ENCODE results near the gene HMCN1. TPM values are rescaled to one million over a fixed set of nuclear protein-coding genes. Genes with fewer than 3 reads are reported as not detected.

The HMCN1 gene
- total RNA-seq, 2 donors from 2014 or later: 6.5 to 7.4 TPM

DNA sequence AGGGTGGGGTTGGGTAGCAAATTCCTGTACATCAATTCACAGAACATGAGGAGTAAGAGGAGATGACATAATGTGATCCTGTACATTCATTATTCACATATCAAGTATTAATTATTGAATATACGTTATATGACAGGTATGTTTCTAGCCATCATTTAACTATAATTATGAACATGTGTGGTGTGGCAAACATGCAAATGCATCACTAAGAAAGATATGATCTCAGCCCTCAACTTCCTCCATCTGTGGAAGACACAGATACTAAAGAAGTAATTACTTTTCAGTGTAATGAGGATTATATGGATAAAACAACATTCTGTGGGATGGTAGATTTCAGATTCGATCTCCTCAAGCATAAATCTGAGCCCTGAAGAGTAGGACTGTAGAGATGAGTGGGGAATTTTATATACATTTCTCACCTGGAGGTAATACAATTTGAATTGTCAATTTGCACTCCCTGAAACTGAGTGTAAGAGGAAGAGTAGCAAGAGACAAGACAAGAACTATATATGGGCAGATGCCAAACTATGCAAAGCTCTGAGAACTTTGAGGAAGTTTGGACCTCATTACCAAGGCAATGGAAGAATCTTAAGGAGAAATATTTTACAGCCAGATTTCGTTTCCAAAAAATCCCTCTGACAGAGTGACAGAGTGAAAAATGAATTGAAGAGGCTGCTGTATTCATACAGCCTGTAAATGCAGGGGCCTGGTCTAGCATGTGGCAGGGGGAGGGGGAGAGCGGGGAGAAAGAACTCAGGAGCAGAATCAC is 365.3 kb downstream of the HMCN1 start:
- TF ChIP-seq, protein P1, sequence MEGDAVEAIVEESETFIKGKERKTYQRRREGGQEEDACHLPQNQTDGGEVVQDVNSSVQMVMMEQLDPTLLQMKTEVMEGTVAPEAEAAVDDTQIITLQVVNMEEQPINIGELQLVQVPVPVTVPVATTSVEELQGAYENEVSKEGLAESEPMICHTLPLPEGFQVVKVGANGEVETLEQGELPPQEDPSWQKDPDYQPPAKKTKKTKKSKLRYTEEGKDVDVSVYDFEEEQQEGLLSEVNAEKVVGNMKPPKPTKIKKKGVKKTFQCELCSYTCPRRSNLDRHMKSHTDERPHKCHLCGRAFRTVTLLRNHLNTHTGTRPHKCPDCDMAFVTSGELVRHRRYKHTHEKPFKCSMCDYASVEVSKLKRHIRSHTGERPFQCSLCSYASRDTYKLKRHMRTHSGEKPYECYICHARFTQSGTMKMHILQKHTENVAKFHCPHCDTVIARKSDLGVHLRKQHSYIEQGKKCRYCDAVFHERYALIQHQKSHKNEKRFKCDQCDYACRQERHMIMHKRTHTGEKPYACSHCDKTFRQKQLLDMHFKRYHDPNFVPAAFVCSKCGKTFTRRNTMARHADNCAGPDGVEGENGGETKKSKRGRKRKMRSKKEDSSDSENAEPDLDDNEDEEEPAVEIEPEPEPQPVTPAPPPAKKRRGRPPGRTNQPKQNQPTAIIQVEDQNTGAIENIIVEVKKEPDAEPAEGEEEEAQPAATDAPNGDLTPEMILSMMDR (conservative IDR thresholded peaks at IDR 0.05): no peak

DNA sequence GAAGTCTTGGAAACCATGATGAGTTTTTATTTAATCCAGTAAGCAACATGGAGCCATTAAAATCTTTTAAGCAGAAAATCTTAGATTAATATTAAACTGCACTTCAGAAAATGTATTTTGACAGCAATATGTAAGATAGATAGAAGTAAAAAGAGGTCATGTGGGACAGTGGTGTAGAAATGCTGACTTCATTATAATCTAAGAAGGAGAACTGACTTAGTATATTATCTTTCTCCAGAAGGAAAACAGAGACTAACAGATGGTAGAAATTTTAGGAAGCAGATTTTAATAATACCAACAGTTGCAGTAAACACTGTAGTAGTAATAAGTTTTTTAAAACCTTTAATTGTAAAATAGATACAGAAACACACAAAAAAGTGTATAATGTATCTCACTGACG is 367.9 kb downstream of the HMCN1 start:
- DNase-seq: no peak
- no peaks in the 10 kb centered on the region for H3K4me1 ChIP-seq (ENCODE audit: control insufficient read depth, insufficient read depth, low read length)
- H3K4me3 ChIP-seq (ENCODE audit: low read length): no peak overlapping the region
- no peak overlapping the region for H3K9ac ChIP-seq (ENCODE audit: extremely low read depth, low read length, poor library complexity, severe bottlenecking)
- Mint-ChIP-seq H3K27me3 (ENCODE audit: insufficient read depth) (no peaks in the 10 kb centered on the region), H3K9me3 (no peaks in the 10 kb centered on the region), H3K27ac (no peak overlapping the region), H3K36me3 (ENCODE audit: low read depth) (no peaks in the 10 kb centered on the region), H3K4me1 (no peaks in the 10 kb centered on the region), H3K4me3 (no peak overlapping the region)
- H3K9me3 ChIP-seq (ENCODE audit: control insufficient read depth, low read length): no peaks in the 10 kb centered on the region
- TF ChIP-seq, protein P1 (conservative IDR thresholded peaks at IDR 0.05): no peak
- WGBS, 2 experiments (ENCODE audit: insufficient coverage in 1 of 2, insufficient read length in 1 of 2): 80% methylated on average over 1 of the region's 1 CpG; no CpG with 5 or more reads in 1 of the 2 experiments
- H3K27ac ChIP-seq (ENCODE audit: low read depth, low read length): no peak overlapping the region
- no peaks in the 10 kb centered on the region for H3K27me3 ChIP-seq (ENCODE audit: control insufficient read depth, insufficient read depth, low read length, poor library complexity, severe bottlenecking)
- no peaks in the 10 kb centered on the region for H3K36me3 ChIP-seq (ENCODE audit: control insufficient read depth, insufficient read depth, low read length)

More for the DNA sequence above, 365.3 kb downstream of the HMCN1 start:
- H3K9me3 ChIP-seq (ENCODE audit: control insufficient read depth, low read length): no peaks in the 10 kb centered on the region
- 88 to 91% methylated on average over 1 to 3 of the region's 4 CpGs for whole genome bisulfite sequencing, 2 experiments (ENCODE audit: insufficient coverage in 1 of 2, insufficient read length in 1 of 2)
- DNase-seq: no peak
- H3K4me1 ChIP-seq (ENCODE audit: control insufficient read depth, insufficient read depth, low read length): no peaks in the 10 kb centered on the region
- H3K36me3 Mint-ChIP-seq (ENCODE audit: low read depth): no peaks in the 10 kb centered on the region
- no peaks in the 10 kb centered on the region for H3K9me3 Mint-ChIP-seq
- H3K27me3 ChIP-seq (ENCODE audit: control insufficient read depth, insufficient read depth, low read length, poor library complexity, severe bottlenecking): no peaks in the 10 kb centered on the region
- no peak overlapping the region for H3K27ac ChIP-seq (ENCODE audit: low read depth, low read length)
- no peaks in the 10 kb centered on the region for H3K4me1 Mint-ChIP-seq
- no peak overlapping the region for H3K4me3 ChIP-seq (ENCODE audit: low read length)
- no peaks in the 10 kb centered on the region for H3K36me3 ChIP-seq (ENCODE audit: control insufficient read depth, insufficient read depth, low read length)
- H3K4me3 Mint-ChIP-seq: no peak overlapping the region
- no peak overlapping the region for H3K9ac ChIP-seq (ENCODE audit: extremely low read depth, low read length, poor library complexity, severe bottlenecking)
- H3K27ac Mint-ChIP-seq: no peak overlapping the region
- no peaks in the 10 kb centered on the region for H3K27me3 Mint-ChIP-seq (ENCODE audit: insufficient read depth)

DNA sequence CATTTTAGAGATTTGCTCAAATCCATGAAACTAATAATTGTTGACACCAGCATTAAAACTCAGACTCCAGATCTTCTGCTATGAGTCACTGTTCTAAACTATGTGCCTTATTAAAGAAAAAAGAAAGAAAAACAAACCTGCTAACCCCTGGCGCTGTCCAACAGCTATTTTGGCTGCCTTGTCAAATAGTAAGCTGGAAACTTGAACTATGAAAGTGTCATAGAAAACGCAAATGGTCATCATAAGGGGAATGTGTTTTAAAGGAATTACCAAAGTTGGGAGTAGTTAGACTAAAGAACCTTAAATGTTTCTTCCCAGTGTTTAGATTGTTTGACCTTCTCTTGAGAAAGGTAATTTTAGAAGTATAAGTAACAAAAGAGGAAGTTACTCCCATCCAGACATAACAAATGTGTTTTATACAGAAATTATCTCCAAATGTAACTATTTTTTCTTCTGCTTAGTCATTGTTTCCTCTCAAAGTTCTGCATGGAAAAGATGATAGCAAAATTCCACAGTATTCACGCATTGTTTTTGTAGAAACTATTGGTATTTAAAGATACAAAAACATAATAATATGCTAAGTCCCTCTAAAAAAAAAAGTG is 368.5 kb downstream of the HMCN1 start:
- TF ChIP-seq, protein P1 (conservative IDR thresholded peaks at IDR 0.05): no peak
- Mint-ChIP-seq H3K4me3 (no peak overlapping the region), H3K27ac (no peak overlapping the region), H3K27me3 (ENCODE audit: insufficient read depth) (no peaks in the 10 kb centered on the region), H3K4me1 (no peaks in the 10 kb centered on the region), H3K9me3 (no peaks in the 10 kb centered on the region), H3K36me3 (ENCODE audit: low read depth) (no peaks in the 10 kb centered on the region)
- Histone ChIP-seq H3K36me3 (ENCODE audit: control insufficient read depth, insufficient read depth, low read length) (no peaks in the 10 kb centered on the region), H3K4me1 (ENCODE audit: control insufficient read depth, insufficient read depth, low read length) (no peaks in the 10 kb centered on the region), H3K27me3 (ENCODE audit: control insufficient read depth, insufficient read depth, low read length, poor library complexity, severe bottlenecking) (no peaks in the 10 kb centered on the region), H3K9ac (ENCODE audit: extremely low read depth, low read length, poor library complexity, severe bottlenecking) (no peak overlapping the region), H3K27ac (ENCODE audit: low read depth, low read length) (no peak overlapping the region), H3K4me3 (ENCODE audit: low read length) (no peak overlapping the region), H3K9me3 (ENCODE audit: control insufficient read depth, low read length) (no peaks in the 10 kb centered on the region)
- no peak for DNase-seq
- WGBS, 2 experiments (ENCODE audit: insufficient coverage in 1 of 2, insufficient read length in 1 of 2): 96% methylated on average over 2 to 3 of the region's 3 CpGs

Data from endodermal cell (in vitro differentiated cells).